A673 (cell line): ENCODE results near the gene ALPI. TPM values are rescaled to one million over a fixed set of nuclear protein-coding genes. Genes with fewer than 3 reads are reported as not detected.

Experiments
- BruUV-seq: library from RNA; stranded (reverse); fragments of 400-500 nt; replicated peaks from 2 replicates; lab custom pipeline; 2021; lab: Mats Ljungman, UMichigan
- CTCF ChIA-PET: fragments of 300-600 bp; sonication (Branson Sonifier 250); formaldehyde crosslinking; loops from one replicate; lab custom pipeline; 2022; ENCODE audit warnings: antibody characterized with exemption; lab: Charles Lee
- POLR2A ChIA-PET: fragments of 300-600 bp; sonication (Branson Sonifier 250); formaldehyde crosslinking; loops from one replicate; lab custom pipeline; 2022; ENCODE audit warnings: antibody characterized with exemption; ENCODE audit not compliant: low non-redundant PET; lab: Charles Lee
- DNase-seq: peaks from one replicate; pipeline ENCODE4 v3.0.0-alpha.2; 2015; ENCODE audit warnings: low spot score
- H3K27ac ChIP-seq: fragments of 200-600 bp; sonication (generic); 2 replicates; pipeline ENCODE4 v1.5.1; 2016; ENCODE audit warnings: mixed run types, low read depth, mild to moderate bottlenecking, mixed read lengths, antibody characterized with exemption, low read length; ENCODE audit not compliant: poor library complexity, severe bottlenecking
- H3K27me3 ChIP-seq: fragments of 200-600 bp; sonication (generic); replicated peaks from 2 replicates; pipeline ENCODE4 v1.6.1; 2017; ENCODE audit warnings: mixed run types, low read depth, mild to moderate bottlenecking, mixed read lengths, antibody characterized with exemption, low read length; ENCODE audit not compliant: insufficient read depth, poor library complexity
- H3K36me3 ChIP-seq: fragments of 200-600 bp; sonication (generic); 2 replicates; pipeline ENCODE4 v1.6.1; 2016; ENCODE audit warnings: mixed run types, mild to moderate bottlenecking, mixed read lengths, antibody characterized with exemption, low read length; ENCODE audit not compliant: insufficient read depth, poor library complexity, severe bottlenecking
- H3K4me1 ChIP-seq: fragments of 200-600 bp; sonication (generic); 2 replicates; pipeline ENCODE4 v1.6.1; 2017; ENCODE audit warnings: mixed run types, mild to moderate bottlenecking, mixed read lengths, antibody characterized with exemption, low read length; ENCODE audit not compliant: insufficient read depth, poor library complexity, severe bottlenecking
- H3K4me3 ChIP-seq: fragments of 200-600 bp; sonication (generic); 2 replicates; pipeline ENCODE4 v1.5.1; 2016; ENCODE audit warnings: low read depth, mixed run types, mild to moderate bottlenecking, mixed read lengths, low read length; ENCODE audit not compliant: poor library complexity, severe bottlenecking
- H3K9me3 ChIP-seq: fragments of 200-600 bp; sonication (generic); 2 replicates; pipeline ENCODE4 v1.6.1; 2016; ENCODE audit warnings: mixed run types, low read depth, mild to moderate bottlenecking, mixed read lengths, antibody characterized with exemption, low read length; ENCODE audit not compliant: poor library complexity, severe bottlenecking
- EZH2 ChIP-seq: fragments of 200-600 bp; sonication (generic); IDR thresholded peaks from 2 replicates; pipeline ENCODE4 v1.6.1; 2017; ENCODE audit warnings: borderline replicate concordance, low read depth, mild to moderate bottlenecking, mixed read lengths, antibody characterized with exemption, low read length; ENCODE audit not compliant: poor library complexity, severe bottlenecking
- intact Hi-C: fragments of 100-400 bp; cut with micrococcal nuclease; formaldehyde crosslinking; loops from one replicate; pipeline ENCODE4 v1.10.0; 2022; ENCODE audit not compliant: unreplicated experiment
- total RNA-seq: library from RNA; stranded (reverse); gene quantifications from 2 replicates; pipeline ENCODE4 v1.2.3, GENCODE V29; 2021
- TF ChIP-seq, protein P1 (sequence below): fragments of 300-800, 200-600 bp; sonication (generic); conservative IDR thresholded peaks from 2 replicates; pipeline ENCODE4 v1.5.1; 2017; ENCODE audit warnings: low read depth, mild to moderate bottlenecking, antibody characterized with exemption, low read length, moderate library complexity, mixed read lengths

ALPI gene
- total RNA-seq, 1 experiment from 2014 or later: not detected

DNA sequence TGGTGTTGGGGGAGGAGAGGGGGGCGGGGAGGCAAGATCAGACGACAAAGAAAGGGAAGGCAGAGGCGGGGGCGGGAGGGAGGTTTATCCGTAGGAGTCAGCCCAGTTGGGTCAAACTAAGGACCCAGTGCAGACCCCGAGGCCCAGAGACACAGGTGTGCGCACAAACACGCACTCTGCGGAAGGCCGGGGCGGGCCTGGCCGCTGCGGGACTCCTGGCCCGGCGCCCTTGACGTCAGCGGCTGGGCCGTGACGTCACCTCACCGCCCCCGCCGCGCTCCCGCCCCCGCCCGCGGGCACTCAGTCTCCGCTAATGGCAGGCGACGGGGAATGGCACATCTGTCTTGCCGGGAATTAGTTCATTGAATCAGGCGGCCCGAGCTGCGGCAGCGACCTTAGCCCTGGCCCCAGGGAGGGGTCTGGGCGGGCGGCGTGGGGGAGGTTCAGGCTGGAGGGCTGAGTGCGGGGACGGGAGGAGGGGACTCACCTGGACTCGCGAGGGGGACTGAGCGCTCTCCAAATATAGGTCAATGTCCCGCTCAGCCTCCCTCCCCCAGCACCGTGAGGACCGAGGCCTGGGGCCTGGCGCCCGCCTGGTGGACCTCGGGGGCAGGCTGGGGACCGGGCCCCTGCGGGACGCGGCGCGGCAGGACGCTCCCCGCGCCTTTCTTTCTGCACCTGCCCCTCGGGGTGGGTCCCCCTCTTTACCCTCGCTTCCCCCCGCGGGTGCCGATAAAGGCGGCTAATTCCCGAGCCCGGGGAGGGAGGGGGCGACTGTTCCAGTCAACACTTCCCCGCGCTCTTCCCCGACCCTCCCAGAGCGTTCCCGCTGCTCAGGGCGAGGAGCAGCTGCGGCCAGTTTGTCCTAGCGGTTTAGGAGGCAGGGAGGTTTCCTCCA is 47.2 kb downstream of the ALPI start:
- Histone ChIP-seq H3K27ac (no peak overlapping the region), H3K36me3 (no peaks in the 10 kb centered on the region), H3K27me3 (peaks cover 16% of the 10 kb centered on the region), H3K4me3 (peak overlapping the region; percentile 48), H3K9me3 (no peaks in the 10 kb centered on the region), H3K4me1 (peaks cover 8% of the 10 kb centered on the region)
- TF ChIP-seq, protein P1, sequence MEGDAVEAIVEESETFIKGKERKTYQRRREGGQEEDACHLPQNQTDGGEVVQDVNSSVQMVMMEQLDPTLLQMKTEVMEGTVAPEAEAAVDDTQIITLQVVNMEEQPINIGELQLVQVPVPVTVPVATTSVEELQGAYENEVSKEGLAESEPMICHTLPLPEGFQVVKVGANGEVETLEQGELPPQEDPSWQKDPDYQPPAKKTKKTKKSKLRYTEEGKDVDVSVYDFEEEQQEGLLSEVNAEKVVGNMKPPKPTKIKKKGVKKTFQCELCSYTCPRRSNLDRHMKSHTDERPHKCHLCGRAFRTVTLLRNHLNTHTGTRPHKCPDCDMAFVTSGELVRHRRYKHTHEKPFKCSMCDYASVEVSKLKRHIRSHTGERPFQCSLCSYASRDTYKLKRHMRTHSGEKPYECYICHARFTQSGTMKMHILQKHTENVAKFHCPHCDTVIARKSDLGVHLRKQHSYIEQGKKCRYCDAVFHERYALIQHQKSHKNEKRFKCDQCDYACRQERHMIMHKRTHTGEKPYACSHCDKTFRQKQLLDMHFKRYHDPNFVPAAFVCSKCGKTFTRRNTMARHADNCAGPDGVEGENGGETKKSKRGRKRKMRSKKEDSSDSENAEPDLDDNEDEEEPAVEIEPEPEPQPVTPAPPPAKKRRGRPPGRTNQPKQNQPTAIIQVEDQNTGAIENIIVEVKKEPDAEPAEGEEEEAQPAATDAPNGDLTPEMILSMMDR: no peak
- no peak for TF ChIP-seq EZH2
- BruUV-seq: no TSS peak
- peak; percentile 37 for DNase-seq
- ChIA-PET CTCF (no interaction called here), POLR2A (no interaction called here)
- intact Hi-C loops: no loop called here

DNA sequence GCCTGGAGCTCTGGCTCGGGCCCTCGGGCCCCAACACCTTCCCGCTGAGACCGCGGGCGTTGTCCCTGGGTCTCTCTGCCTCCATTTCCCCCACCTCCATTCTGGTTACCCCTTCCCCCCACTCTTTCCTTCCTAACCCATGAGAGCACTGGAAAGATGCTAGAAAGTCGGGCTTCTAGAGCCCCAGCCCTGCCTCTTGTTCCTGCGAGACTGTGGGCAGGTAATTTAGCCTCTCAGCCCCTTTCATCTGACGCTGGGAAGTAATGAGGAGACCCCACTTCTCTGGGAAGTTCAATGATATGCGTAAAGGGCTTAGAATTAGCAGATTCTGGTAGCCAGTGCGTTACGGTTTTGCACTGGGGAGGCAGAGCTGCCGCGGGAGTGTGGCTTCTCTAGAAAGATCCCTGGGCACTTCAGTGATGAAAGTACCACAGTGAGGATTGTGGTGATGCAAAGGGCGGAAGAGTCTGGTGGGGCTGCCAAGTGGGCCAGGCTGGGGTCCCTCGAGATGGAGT is 47.9 kb downstream of the ALPI start:
- no peak overlapping the region for H3K27ac ChIP-seq
- H3K4me3 ChIP-seq: peak overlapping the region; percentile 48
- TF ChIP-seq, protein P1: no peak
- no peak for TF ChIP-seq EZH2
- peaks cover 16% of the 10 kb centered on the region for H3K27me3 ChIP-seq
- H3K36me3 ChIP-seq: no peaks in the 10 kb centered on the region
- DNase-seq: no peak
- CTCF ChIA-PET: no interaction called here
- no peaks in the 10 kb centered on the region for H3K9me3 ChIP-seq
- peaks cover 8% of the 10 kb centered on the region for H3K4me1 ChIP-seq
- POLR2A ChIA-PET: no interaction called here
- intact Hi-C loops: no loop called here
- BruUV-seq: no TSS peak

DNA sequence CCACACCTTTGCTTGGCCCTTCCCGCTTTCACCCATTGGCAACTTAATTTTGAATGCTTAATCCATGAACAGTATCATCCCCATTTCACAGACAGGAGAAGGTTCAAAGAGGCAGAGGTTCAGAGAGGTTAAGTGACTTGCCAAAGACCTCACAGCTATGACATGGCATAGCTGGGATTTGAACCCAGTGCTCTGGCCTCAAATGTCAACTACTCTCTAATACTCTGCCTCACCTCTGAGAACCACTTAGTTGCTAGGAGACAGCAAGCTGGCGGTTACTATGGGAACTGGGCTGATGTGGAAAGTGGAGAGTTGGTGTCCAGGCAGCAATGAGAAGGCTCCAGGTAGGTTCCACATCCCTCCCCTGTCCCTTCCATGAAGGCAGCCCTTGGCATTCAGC is 48.5 kb downstream of the ALPI start:
- CTCF ChIA-PET: interaction anchor here (0.6 kb wide), 1 partner anchor 22 kb away, joined by 3 read pairs; the partner anchor contains the start of gene CHRND
- Histone ChIP-seq H3K4me1 (peaks cover 8% of the 10 kb centered on the region), H3K4me3 (no peak overlapping the region), H3K27me3 (peaks cover 16% of the 10 kb centered on the region), H3K9me3 (no peaks in the 10 kb centered on the region), H3K36me3 (no peaks in the 10 kb centered on the region), H3K27ac (no peak overlapping the region)
- no peak for DNase-seq
- TF ChIP-seq EZH2: no peak
- TF ChIP-seq, protein P1: no peak
- intact Hi-C loops: no loop called here
- POLR2A ChIA-PET: no interaction called here
- BruUV-seq: no TSS peak
